ENCODE data around the gene BMAL1.
A peak's percentile ranks its signal among the peaks of the same experiment; 100 is the strongest.

Gene BMAL1

DNA sequence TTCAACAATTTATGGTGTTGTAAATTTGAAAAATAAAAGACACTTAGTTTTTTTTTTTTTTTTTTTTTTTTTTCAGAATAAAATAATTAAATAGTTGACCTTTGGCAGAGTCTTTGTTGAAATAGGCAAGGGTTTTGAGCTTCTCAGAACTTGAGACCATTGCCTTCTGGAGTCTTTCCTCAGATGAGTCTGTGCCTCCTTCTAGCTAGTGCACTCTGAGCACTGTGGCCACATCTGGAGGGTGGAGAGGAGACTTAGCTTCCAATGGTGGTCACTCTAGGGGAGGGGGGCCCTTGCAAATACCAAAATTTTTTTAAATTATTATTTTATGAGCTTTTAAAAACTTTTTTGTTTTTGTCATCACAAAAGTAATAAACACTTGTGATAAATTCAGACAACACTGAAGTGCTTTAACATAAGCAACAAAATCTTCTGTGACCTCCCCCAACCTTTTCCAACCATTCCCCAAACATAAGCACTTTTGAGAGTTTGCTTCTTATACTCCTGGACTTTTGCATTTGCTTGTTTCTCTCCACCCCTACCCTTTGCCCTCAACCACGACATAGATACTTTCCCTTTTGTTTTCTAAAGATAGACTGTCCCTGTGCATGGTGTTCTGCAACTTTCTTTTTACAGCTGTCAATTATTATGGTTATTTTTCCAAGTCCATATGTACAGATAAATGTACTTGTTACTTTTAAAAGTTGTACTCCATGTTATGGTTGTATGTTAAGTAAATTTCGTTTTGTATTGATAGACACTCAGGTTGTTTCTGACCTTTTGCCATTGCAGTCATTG is 41.1 kb downstream of the BMAL1 start:
- DNase-seq, result no peak

DNA sequence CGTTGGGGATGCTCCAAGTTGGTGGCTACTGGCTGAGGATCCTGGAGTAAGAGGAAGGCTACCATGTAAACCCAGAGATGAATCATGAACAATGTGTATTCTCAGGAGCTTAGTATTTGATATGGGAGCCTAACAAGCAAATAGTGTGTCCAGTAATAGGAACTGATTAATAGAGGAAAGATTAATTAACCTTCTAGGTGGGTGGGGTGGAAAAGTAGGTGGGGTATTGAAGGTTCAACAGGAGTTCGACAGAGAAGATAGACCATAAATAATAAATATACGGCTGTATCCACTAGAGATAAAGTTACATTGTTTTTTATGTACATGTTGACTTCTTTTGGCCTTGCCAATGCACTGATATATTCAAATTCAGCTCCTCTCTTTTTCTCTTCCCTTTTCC is 43.1 kb downstream of the BMAL1 start:
- no peak for DNase-seq

DNA sequence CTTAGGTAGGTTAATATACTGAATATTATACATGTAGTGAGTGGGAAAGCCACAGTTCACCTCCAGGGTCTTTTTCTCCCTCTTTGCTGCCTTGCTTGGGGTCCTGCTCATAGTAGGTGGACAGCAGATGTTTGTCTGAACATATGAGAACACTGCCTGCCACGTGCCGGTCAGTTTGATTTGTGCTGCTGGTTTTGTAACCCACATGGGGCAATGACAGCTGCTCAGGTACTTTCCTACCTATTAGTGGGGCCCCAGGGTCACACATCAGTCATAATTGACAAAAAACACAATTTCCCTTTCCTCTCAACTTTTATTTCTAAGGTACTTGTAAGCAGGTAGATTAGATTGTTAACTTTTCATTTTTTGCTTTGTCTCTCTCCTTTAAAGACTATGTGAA is 43.8 kb downstream of the BMAL1 start:
- no peak for DNase-seq

DNA sequence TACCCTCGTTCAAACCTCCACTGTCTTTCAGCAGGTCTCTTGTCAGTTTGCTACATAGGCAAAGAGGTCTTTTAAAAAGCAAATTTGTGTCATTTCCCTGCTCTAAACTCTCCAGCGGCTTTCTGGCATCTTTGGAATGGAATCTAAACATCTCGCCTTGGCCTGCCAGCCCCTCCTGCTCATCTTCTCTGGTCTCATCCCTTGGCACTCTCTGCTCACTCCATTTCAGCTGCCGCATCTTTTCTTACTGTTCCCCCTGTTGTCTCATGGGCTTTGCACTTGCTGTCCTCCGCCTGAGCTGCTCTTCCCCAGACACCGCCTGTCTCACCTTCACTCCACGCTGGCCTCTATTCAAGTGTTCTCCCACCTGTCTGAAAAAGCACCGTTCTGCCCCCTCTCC is 46.6 kb downstream of the BMAL1 start:
- DNase-seq, result no peak

- DNase-seq, result no peak
These were observed 47.1 kb downstream of the BMAL1 start for GRCh38 chr11:13324709-13325108.

- no peak for DNase-seq
These were observed 49.8 kb downstream of the BMAL1 start for GRCh38 chr11:13327421-13327820.

- DNase-seq, result no peak
These were observed 50.7 kb downstream of the BMAL1 start for GRCh38 chr11:13328286-13328685.

DNA sequence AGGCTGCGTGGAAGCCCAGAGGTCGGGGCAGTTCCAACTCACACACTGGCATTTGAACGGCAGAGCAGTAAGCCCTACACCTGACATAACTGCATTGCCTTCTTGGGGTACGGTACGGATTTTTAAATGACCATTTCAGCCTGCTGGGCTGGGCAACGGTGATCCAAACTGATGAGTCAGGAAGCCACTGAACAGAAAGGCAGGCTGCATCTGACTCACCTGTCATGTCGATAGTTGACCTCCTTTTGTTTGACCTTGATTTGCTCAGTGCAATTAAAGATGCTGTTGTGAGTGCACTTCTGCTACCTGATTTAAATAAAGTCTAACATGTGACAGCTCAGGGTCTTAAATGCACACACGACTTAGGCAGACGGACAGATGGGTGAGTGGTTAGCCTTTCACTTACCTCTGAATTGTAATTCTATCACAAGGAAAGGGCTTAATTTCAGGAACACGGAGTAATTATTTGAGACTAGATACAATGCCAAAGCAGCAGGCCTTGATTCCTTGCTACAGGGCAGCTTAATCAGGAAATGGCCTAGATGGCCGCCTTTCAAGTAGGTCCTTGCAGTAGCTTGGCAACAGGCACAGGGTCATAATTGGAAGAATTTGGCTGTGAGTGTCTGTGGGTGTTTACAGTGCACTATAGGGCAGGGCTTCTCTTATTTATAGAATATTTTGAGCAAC is 52.2 kb downstream of the BMAL1 start:
- no peak for DNase-seq

- no peak for DNase-seq
These were observed 54.5 kb downstream of the BMAL1 start for GRCh38 chr11:13332124-13332523.

DNA sequence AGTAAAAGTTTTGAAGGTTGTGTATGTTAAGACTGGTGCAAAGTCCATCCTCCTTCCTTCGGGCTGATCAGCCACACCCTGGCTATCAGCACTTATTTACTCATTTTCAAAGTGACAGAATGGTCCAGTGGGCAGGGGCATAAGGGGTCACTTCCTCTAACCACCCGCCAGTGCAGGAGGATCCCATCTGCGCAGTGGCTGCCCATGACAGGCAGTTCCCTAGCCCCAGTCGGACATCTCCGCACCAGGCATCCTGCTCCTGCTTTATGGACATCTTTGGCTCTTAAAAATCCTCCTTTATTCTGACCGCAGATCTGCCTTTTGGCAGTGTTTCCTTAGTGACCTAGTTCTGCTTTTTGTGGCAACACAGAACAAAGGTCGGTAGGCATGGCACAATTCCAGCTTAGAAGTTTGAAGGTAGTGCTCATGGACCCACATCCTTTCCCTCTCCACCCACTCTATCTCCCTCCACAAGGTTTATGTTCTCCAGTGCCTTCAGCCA is 55.9 kb downstream of the BMAL1 start:
- DNase-seq, result no peak

GRCh38 chr11:13334034-13334786 is 56.6 kb downstream of the BMAL1 start:
- no peak for DNase-seq

- DNase-seq, result no peak
These were observed 57.7 kb downstream of the BMAL1 start for GRCh38 chr11:13335319-13335718.

- no peak for DNase-seq
These were observed 58.8 kb downstream of the BMAL1 start for GRCh38 chr11:13336246-13336878.

GRCh38 chr11:13338019-13338426 is 60.4 kb downstream of the BMAL1 start:
- DNase-seq, result no peak

GRCh38 chr11:13338427-13339069 is 61.0 kb downstream of the BMAL1 start:
- DNase-seq, result no peak

DNA sequence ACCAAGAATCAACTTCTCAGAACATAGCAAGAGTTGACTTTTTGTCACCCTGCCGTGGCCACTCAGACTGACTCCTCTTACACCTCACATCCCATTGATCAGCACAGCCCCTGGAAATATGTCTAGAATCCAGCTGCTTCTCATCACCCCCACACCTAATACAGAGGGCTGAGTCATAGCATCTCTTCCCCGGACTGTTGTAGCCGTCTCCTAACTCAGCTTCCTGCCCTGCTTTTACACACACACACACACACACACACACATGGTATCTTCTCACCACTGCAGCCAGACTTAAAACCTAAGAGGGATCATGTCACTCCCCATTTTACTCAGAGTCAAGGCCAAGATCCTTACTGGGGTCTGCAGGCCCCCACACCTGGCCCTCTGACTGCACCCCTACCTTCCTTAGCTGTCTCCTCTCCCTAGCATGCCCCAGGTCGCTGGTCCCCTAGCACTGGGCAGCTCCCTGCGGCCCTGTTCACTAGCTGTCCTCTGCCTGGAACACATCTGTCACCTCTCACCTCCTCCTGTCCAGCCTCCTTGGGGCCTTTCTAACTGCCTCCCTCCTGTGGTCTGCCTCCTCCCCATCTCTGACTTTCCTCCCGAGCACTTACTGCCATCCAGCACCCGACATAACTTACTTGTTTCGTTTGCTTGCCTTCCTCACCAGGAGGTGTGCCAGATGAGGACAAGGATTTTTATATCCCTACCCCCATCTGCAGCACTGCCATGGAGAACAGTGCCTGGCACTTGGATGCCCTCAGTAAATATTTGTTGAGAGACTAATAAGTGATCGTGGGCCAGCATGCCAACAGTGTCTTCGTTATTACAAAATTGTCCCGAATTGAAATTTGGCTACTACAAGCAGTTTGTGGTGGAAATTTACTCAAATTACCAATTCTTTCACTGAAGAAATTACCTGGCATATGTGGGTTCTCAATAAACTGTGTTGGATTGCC is 61.9 kb downstream of the BMAL1 start:
- DNase-seq, result no peak

DNA sequence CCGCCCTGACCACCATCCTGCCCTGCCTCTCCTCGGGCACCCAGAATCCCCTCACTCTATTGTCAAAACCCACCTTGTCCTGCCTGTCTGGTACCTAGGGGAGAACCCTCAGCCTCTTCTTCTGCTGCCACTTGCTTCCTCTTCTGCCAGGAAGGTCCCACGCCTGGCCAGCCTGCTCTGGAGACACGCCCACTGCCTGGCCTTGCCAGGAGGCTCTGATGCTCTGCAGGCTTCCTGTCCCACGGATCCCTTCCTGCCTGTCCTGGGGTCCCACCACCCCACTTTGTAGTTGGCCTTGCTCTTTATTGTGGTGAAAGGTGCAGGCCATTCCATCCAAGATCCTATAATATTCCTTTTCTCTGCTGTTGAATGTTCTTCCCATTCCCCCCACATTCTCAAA is 63.4 kb downstream of the BMAL1 start:
- DNase-seq, result no peak

GRCh38 chr11:13343067-13343466 is 65.5 kb downstream of the BMAL1 start:
- no peak for DNase-seq

DNA sequence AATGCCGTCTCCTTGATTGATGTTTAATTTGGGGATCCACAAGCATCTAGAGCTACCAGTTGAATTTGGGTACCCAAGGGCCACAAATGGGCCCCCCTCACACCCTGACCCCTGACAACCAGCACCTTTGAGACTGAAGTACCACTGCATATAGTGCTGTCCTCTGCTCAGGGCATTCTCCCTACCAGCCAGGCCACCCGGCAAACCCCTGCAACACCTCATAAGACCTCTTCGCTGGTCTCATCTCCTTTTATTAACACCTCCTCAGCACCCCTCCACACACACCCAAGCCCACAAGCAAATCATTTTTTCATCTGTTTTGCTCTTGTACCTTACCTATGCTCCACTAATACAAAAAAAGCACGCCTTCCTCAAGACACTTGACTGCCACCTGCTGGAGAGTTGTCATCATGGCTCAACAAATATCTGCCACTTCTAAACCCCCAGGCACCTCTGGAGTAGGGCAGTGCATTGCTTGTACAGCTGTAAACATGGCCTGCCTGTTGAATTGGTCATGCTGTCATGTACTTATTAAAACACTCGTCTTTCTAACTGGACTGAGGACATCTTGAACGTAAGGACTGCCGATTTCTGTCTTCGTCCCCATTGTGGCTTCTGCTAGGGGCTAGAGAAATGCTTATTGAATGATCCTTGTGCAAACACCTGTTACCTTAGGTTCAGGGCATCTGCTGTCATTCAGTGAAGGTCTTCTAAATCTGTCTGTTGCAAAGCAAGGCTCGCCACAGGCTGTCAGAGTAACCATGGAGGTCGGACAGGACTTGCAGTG is 66.5 kb downstream of the BMAL1 start:
- peak; percentile 33 for DNase-seq

GRCh38 chr11:13344818-13345217 is 67.2 kb downstream of the BMAL1 start:
- no peak for DNase-seq

GRCh38 chr11:13346470-13346869 is 68.9 kb downstream of the BMAL1 start:
- no peak for DNase-seq

All from NCI-H1048 (cell line).